HL-60 (cell line): ENCODE results near the gene MSI2.

Source experiments
- POLR2AphosphoS5 ChIP-seq: IDR thresholded peaks from 2 replicates; pipeline ENCODE4 v1.6.1; 2012; ENCODE audit warnings: low read depth
- TF ChIP-seq, protein P1 (sequence below): IDR thresholded peaks from one replicate; pipeline ENCODE4 v1.5.1; 2011; ENCODE audit warnings: low read length, control low read depth, inconsistent platforms; ENCODE audit not compliant: insufficient read depth

DNA sequence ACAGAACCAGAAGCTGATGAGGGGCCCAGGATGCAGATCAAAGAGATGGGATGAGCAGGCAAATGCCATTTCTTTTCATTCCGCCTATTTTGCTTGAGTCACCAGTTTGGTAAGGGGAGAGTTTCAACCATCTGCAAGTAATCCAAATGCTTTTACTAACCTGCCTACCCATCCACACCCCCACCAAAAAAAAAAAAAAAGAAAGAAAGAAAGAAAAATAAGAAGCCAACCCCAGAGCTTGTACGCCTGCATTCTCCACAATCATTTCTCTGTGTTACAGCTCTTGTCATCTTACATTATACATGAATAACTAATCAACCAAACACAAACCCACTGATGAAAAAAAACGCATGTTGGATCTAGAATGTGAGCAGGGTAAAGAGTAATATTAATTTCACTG lies 15.7 kb upstream of the MSI2 start:
- TF ChIP-seq, protein P1, sequence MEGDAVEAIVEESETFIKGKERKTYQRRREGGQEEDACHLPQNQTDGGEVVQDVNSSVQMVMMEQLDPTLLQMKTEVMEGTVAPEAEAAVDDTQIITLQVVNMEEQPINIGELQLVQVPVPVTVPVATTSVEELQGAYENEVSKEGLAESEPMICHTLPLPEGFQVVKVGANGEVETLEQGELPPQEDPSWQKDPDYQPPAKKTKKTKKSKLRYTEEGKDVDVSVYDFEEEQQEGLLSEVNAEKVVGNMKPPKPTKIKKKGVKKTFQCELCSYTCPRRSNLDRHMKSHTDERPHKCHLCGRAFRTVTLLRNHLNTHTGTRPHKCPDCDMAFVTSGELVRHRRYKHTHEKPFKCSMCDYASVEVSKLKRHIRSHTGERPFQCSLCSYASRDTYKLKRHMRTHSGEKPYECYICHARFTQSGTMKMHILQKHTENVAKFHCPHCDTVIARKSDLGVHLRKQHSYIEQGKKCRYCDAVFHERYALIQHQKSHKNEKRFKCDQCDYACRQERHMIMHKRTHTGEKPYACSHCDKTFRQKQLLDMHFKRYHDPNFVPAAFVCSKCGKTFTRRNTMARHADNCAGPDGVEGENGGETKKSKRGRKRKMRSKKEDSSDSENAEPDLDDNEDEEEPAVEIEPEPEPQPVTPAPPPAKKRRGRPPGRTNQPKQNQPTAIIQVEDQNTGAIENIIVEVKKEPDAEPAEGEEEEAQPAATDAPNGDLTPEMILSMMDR: no peak
- no peak for TF ChIP-seq POLR2AphosphoS5
